SK-N-SH treated with all-trans-retinoic acid at 6 μM for 48 hours (cell line): Measurements from ENCODE around the gene TNFRSF21.

Experiments used
- ATAC-seq: fragments of 200-7000 bp; cut with Tn5 transposase; 3 replicates; pipeline ENCODE4 v1.9.1; 2020; ENCODE audit warnings: mild to moderate bottlenecking, moderate library complexity
- ARNTL ChIP-seq: fragments of 450-650 bp; formaldehyde crosslinking; IDR thresholded peaks from 2 replicates; pipeline ENCODE4 v1.5.0; 2020; ENCODE audit warnings: low read depth, mild to moderate bottlenecking, moderate library complexity, borderline replicate concordance
- BACH2 ChIP-seq: fragments of 250-450 bp; sonication (Bioruptor Pico); IDR thresholded peaks from 2 replicates; pipeline ENCODE4 v1.9.0; 2021; ENCODE audit warnings: mild to moderate bottlenecking, borderline replicate concordance
- CSDC2 ChIP-seq: fragments of 250-450 bp; sonication (Bioruptor Pico); IDR thresholded peaks from 2 replicates; pipeline ENCODE4 v1.5.0; 2020; ENCODE audit warnings: mild to moderate bottlenecking, moderate library complexity
- CSRNP3 ChIP-seq: fragments of 250-450 bp; sonication (Bioruptor Pico); IDR thresholded peaks from 2 replicates; pipeline ENCODE4 v1.5.1; 2021; ENCODE audit warnings: mild to moderate bottlenecking, moderate library complexity
- ESRRG ChIP-seq: fragments of 250-450 bp; sonication (Bioruptor Pico); IDR thresholded peaks from 2 replicates; pipeline ENCODE4 v1.6.1; 2021; ENCODE audit warnings: mild to moderate bottlenecking
- GLIS3 ChIP-seq: fragments of 250-450 bp; sonication (Bioruptor Pico); IDR thresholded peaks from 2 replicates; pipeline ENCODE4 v1.5.0; 2020; ENCODE audit warnings: mild to moderate bottlenecking, moderate library complexity
- ISL1 ChIP-seq: fragments of 250-450 bp; sonication (Bioruptor Pico); IDR thresholded peaks from 2 replicates; pipeline ENCODE4 v2.1.2; 2022; ENCODE audit warnings: mild to moderate bottlenecking, moderate library complexity
- OSR1 ChIP-seq: fragments of 250-450 bp; sonication (Bioruptor Pico); IDR thresholded peaks from 2 replicates; pipeline ENCODE4 v1.8.0; 2022; ENCODE audit warnings: moderate library complexity, mild to moderate bottlenecking, inconsistent platforms
- POU6F1 ChIP-seq: fragments of 250-450 bp; sonication (Bioruptor Pico); IDR thresholded peaks from 2 replicates; pipeline ENCODE4 v1.8.0; 2021; ENCODE audit warnings: low read depth, mild to moderate bottlenecking, moderate library complexity, borderline replicate concordance
- PPARA ChIP-seq: fragments of 250-450 bp; sonication (Bioruptor Pico); IDR thresholded peaks from 2 replicates; pipeline ENCODE4 v1.5.0; 2020; ENCODE audit warnings: mild to moderate bottlenecking, borderline replicate concordance
- RARB ChIP-seq: fragments of 250-450 bp; sonication (Bioruptor Pico); IDR thresholded peaks from 2 replicates; pipeline ENCODE4 v1.8.0; 2021; ENCODE audit warnings: mild to moderate bottlenecking, moderate library complexity
- SNAI2 ChIP-seq: fragments of 250-450 bp; sonication (Bioruptor Pico); IDR thresholded peaks from 2 replicates; pipeline ENCODE4 v1.5.0; 2020; ENCODE audit warnings: mild to moderate bottlenecking, moderate library complexity
- TCF4 ChIP-seq: fragments of 250-450 bp; sonication (Bioruptor Pico); IDR thresholded peaks from 2 replicates; pipeline ENCODE4 v1.8.0; 2021; ENCODE audit warnings: mild to moderate bottlenecking, moderate library complexity, borderline replicate concordance
- ZC3H10 ChIP-seq: fragments of 250-450 bp; sonication (Bioruptor Pico); IDR thresholded peaks from 2 replicates; pipeline ENCODE4 v1.5.1; 2021; ENCODE audit warnings: mild to moderate bottlenecking, moderate library complexity
- ZFP3 ChIP-seq: fragments of 250-450 bp; sonication (Bioruptor Pico); IDR thresholded peaks from 2 replicates; pipeline ENCODE4 v1.5.0; 2020; ENCODE audit warnings: mild to moderate bottlenecking, moderate library complexity
- ZFP30 ChIP-seq: fragments of 450-650 bp; formaldehyde crosslinking; IDR thresholded peaks from 2 replicates; pipeline ENCODE4 v1.5.0; 2022; ENCODE audit warnings: mild to moderate bottlenecking, moderate library complexity
- ZNF565 ChIP-seq: fragments of 450-650 bp; formaldehyde crosslinking; conservative IDR thresholded peaks from 2 replicates; pipeline ENCODE4 v1.5.0; 2020; ENCODE audit warnings: low read depth, mild to moderate bottlenecking, moderate library complexity
- ZNF70 ChIP-seq: fragments of 450-650 bp; formaldehyde crosslinking; IDR thresholded peaks from 2 replicates; pipeline ENCODE4 v1.5.0; 2020; ENCODE audit warnings: mild to moderate bottlenecking, moderate library complexity
- ZNF8 ChIP-seq: fragments of 450-650 bp; formaldehyde crosslinking; IDR thresholded peaks from 2 replicates; pipeline ENCODE4 v1.5.0; 2020; ENCODE audit warnings: mild to moderate bottlenecking, moderate library complexity
- TF ChIP-seq, protein P1 (sequence below): fragments of 250-450 bp; sonication (Bioruptor Pico); IDR thresholded peaks from 2 replicates; pipeline ENCODE4 v1.8.0; 2020; ENCODE audit warnings: mild to moderate bottlenecking, moderate library complexity, borderline replicate concordance
- TF ChIP-seq, protein P2 (sequence below): fragments of 250-450 bp; sonication (Bioruptor Pico); IDR thresholded peaks from 2 replicates; pipeline ENCODE4 v1.5.1; 2020; ENCODE audit warnings: low read depth, mild to moderate bottlenecking, moderate library complexity
- TF ChIP-seq, protein P3 (sequence below): fragments of 250-450 bp; sonication (Bioruptor Pico); IDR thresholded peaks from 2 replicates; pipeline ENCODE4 v1.5.0; 2020; ENCODE audit warnings: mild to moderate bottlenecking, moderate library complexity

TNFRSF21 gene

GRCh38 chr6:47306887-47307286, 2.8 kb downstream of the TNFRSF21 start:
- ATAC-seq: no peak

DNA sequence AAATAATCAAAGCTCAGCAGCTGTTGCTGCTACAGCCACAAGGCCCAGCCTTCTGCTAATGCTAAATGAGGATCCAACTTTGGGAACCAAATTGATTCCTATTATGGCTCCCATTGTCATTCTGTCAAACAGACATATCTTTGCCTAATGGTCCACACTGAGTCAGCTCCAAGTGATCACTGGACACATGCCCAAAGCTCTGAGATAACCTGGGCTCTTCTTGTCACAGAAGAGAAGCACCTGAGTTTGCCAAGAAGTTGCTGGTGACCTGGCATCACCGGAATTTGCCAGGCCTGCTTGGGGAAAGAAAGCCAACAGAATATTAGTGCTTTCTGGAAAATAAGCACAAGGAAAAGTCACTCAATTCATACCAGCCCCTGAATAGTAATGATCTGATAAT, 5.8 kb downstream of the TNFRSF21 start:
- TF ChIP-seq ZFP3: no peak
- TF ChIP-seq ZNF70: no peak
- no peak for TF ChIP-seq OSR1
- no peak for TF ChIP-seq ESRRG (CRISPR knock-in tag)
- no peak for TF ChIP-seq CSDC2 (CRISPR knock-in tag)
- TF ChIP-seq GLIS3 (CRISPR knock-in tag): no peak
- TF ChIP-seq RARB (CRISPR knock-in tag): no peak
- TF ChIP-seq ZC3H10: no peak
- no peak for TF ChIP-seq ISL1 (CRISPR knock-in tag)
- no peak for TF ChIP-seq ZNF8 (CRISPR knock-in tag)
- TF ChIP-seq, protein P1, sequence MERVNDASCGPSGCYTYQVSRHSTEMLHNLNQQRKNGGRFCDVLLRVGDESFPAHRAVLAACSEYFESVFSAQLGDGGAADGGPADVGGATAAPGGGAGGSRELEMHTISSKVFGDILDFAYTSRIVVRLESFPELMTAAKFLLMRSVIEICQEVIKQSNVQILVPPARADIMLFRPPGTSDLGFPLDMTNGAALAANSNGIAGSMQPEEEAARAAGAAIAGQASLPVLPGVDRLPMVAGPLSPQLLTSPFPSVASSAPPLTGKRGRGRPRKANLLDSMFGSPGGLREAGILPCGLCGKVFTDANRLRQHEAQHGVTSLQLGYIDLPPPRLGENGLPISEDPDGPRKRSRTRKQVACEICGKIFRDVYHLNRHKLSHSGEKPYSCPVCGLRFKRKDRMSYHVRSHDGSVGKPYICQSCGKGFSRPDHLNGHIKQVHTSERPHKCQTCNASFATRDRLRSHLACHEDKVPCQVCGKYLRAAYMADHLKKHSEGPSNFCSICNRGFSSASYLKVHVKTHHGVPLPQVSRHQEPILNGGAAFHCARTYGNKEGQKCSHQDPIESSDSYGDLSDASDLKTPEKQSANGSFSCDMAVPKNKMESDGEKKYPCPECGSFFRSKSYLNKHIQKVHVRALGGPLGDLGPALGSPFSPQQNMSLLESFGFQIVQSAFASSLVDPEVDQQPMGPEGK (CRISPR knock-in tag): no peak
- TF ChIP-seq BACH2 (CRISPR knock-in tag): no peak
- no peak for TF ChIP-seq ZNF565
- TF ChIP-seq ARNTL: no peak
- TF ChIP-seq PPARA (CRISPR knock-in tag): no peak
- TF ChIP-seq POU6F1: no peak
- no peak for TF ChIP-seq CSRNP3 (CRISPR knock-in tag)
- TF ChIP-seq ZFP30 (CRISPR knock-in tag): no peak
- TF ChIP-seq, protein P2, sequence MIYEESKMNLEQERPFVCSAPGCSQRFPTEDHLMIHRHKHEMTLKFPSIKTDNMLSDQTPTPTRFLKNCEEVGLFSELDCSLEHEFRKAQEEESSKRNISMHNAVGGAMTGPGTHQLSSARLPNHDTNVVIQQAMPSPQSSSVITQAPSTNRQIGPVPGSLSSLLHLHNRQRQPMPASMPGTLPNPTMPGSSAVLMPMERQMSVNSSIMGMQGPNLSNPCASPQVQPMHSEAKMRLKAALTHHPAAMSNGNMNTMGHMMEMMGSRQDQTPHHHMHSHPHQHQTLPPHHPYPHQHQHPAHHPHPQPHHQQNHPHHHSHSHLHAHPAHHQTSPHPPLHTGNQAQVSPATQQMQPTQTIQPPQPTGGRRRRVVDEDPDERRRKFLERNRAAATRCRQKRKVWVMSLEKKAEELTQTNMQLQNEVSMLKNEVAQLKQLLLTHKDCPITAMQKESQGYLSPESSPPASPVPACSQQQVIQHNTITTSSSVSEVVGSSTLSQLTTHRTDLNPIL (CRISPR knock-in tag): no peak
- no peak for ATAC-seq

More at GRCh38 chr6:47306887-47307286, 2.8 kb downstream of the TNFRSF21 start:
- TF ChIP-seq, protein P2 (CRISPR knock-in tag): no peak
- TF ChIP-seq, protein P3, sequence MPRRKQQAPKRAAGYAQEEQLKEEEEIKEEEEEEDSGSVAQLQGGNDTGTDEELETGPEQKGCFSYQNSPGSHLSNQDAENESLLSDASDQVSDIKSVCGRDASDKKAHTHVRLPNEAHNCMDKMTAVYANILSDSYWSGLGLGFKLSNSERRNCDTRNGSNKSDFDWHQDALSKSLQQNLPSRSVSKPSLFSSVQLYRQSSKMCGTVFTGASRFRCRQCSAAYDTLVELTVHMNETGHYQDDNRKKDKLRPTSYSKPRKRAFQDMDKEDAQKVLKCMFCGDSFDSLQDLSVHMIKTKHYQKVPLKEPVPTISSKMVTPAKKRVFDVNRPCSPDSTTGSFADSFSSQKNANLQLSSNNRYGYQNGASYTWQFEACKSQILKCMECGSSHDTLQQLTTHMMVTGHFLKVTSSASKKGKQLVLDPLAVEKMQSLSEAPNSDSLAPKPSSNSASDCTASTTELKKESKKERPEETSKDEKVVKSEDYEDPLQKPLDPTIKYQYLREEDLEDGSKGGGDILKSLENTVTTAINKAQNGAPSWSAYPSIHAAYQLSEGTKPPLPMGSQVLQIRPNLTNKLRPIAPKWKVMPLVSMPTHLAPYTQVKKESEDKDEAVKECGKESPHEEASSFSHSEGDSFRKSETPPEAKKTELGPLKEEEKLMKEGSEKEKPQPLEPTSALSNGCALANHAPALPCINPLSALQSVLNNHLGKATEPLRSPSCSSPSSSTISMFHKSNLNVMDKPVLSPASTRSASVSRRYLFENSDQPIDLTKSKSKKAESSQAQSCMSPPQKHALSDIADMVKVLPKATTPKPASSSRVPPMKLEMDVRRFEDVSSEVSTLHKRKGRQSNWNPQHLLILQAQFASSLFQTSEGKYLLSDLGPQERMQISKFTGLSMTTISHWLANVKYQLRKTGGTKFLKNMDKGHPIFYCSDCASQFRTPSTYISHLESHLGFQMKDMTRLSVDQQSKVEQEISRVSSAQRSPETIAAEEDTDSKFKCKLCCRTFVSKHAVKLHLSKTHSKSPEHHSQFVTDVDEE (CRISPR knock-in tag): no peak
- TF ChIP-seq GLIS3 (CRISPR knock-in tag) (no peak), BACH2 (CRISPR knock-in tag) (no peak), ZC3H10 (no peak), ZNF70 (no peak), ISL1 (CRISPR knock-in tag) (no peak), SNAI2 (CRISPR knock-in tag) (no peak), TCF4 (no peak)

DNA sequence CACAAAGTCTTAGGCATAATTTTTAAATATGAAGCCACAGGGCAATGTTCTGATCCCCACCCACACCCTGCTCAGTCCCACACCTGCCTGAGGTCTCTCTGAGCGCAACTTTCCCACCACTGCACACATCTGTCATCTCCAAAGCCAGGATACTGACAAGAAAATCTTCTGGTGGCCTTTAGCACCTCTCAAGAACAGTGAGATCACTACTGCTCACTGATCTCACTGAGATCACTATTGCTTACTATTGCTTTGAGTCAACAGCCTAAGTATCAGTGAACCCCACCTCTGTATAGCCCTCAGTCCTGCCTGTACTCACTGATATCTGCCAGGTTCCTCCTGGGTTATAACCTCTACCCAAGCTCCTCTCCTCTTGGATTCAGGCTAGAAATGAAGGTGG, 6.4 kb downstream of the TNFRSF21 start:
- TF ChIP-seq SNAI2 (CRISPR knock-in tag): no peak
- no peak for TF ChIP-seq CSDC2 (CRISPR knock-in tag)
- no peak for TF ChIP-seq TCF4
- TF ChIP-seq ESRRG (CRISPR knock-in tag): no peak
- TF ChIP-seq OSR1: no peak
- TF ChIP-seq ARNTL: no peak
- TF ChIP-seq, protein P2 (CRISPR knock-in tag): no peak
- no peak for TF ChIP-seq ISL1 (CRISPR knock-in tag)
- no peak for TF ChIP-seq ZNF70
- TF ChIP-seq, all 23 proteins: peak for 0
- no peak for ATAC-seq
